Tibial artery (tissue), 4 donors: Measurements from ENCODE around the gene SLC3A2.
"Not testable (repeated sequence)": the region's sequence is repeated elsewhere in the genome, so short reads cannot be mapped to it uniquely, and the experiment has no call there.

ENCODE experiments used
- DNase-seq, 2 donors: peaks; one replicate each; pipeline ENCODE4 v3.0.0-alpha.2; 2019
- H3K27ac ChIP-seq, 2 donors: fragments of 200-600 bp; sonication (generic) in 1 of 2; 1 replicate in 1 of 2; 2 replicates in 1 of 2; pipeline ENCODE4 v1.5.1; 2018 to 2019; ENCODE audit warnings: mild to moderate bottlenecking in 1 of 2
- H3K27me3 ChIP-seq, 2 donors: fragments of 200-600 bp; sonication (generic) in 1 of 2; one replicate each; pipeline versions ENCODE4 v1.5.1 to v1.6.0; 2016 to 2019
- H3K36me3 ChIP-seq, 3 donors: fragments of 200-600 bp; sonication (generic) in 2 of 3; one replicate each; pipeline ENCODE4 v1.5.1; 2016 to 2019; ENCODE audit warnings: mild to moderate bottlenecking in 2 of 3
- H3K4me1 ChIP-seq, 4 donors: fragments of 200-600 bp; sonication (generic) in 2 of 4; 1 replicate in 3 of 4; 2 replicates in 1 of 4; pipeline ENCODE4 v1.5.1; 2016 to 2019
- H3K4me3 ChIP-seq, 2 donors: fragments of 200-600 bp; sonication (generic) in 1 of 2; 1 replicate in 1 of 2; 2 replicates in 1 of 2; pipeline ENCODE4 v1.5.1; 2018 to 2019; ENCODE audit warnings: mild to moderate bottlenecking in 2 of 2
- H3K9me3 ChIP-seq, 3 donors: fragments of 200-600 bp; sonication (generic) in 1 of 3; one replicate each; pipeline ENCODE4 v1.5.1; 2016 to 2019
- intact Hi-C: fragments of 100-400 bp; cut with DNase I; formaldehyde crosslinking; loops from one replicate; pipeline ENCODE4 v1.15.0; 2023; ENCODE audit warnings: low total_unique reads
- TF ChIP-seq, protein P1 (sequence below), 2 experiments: fragments of 200-600 bp in 1 of 2; fragments of 450-650 bp in 1 of 2; IDR thresholded peaks; one replicate each; pipeline ENCODE4 v1.5.1; 2017 to 2019; ENCODE audit warnings: antibody characterized with exemption in 2 of 2, mild to moderate bottlenecking in 1 of 2, moderate library complexity in 1 of 2

Gene SLC3A2

DNA sequence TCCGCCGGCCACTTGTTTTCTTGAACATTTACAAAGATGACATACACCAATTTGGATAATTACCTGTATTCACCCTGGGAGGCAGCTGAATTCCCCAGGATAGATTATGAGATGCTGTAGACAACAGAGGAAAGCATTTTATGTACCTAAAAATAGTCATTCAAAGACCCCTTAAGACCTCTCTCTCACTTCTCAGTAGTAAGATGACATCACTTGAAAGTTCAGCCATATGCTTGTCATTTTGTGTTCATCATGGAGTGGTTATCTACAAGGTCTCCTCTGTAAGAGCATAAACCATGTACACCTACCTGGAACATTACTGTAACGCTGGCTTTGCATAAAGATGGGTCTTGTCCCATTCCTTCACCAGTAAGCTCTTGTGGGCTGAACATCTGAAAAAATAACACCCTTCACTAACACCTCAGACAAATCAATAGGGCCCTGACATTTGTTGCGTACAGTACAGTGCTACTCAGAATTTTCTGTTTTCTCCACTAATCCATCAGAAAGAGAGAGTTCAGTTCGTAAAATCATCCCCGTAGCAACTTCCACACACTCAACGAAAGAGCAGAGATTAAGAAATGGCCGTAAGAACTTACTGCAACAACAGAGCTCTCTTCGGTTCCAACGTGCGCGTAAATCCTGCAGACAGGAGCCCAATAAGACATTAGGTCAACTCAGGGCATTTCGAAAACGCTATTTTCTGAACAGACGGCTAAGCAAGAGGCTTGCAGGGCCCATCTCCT lies 25.7 kb upstream of the SLC3A2 start:
- TF ChIP-seq, protein P1, sequence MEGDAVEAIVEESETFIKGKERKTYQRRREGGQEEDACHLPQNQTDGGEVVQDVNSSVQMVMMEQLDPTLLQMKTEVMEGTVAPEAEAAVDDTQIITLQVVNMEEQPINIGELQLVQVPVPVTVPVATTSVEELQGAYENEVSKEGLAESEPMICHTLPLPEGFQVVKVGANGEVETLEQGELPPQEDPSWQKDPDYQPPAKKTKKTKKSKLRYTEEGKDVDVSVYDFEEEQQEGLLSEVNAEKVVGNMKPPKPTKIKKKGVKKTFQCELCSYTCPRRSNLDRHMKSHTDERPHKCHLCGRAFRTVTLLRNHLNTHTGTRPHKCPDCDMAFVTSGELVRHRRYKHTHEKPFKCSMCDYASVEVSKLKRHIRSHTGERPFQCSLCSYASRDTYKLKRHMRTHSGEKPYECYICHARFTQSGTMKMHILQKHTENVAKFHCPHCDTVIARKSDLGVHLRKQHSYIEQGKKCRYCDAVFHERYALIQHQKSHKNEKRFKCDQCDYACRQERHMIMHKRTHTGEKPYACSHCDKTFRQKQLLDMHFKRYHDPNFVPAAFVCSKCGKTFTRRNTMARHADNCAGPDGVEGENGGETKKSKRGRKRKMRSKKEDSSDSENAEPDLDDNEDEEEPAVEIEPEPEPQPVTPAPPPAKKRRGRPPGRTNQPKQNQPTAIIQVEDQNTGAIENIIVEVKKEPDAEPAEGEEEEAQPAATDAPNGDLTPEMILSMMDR (IDR thresholded peaks at IDR 0.05): no peak
- no peaks in the 10 kb centered on the region for H3K27me3 ChIP-seq
- H3K9me3 ChIP-seq: no peaks in the 10 kb centered on the region
- no peak for DNase-seq
- intact Hi-C loops: loop anchor here (2.0 kb wide), 1 partner anchor 68 kb away; the partner anchor contains the start of gene TMEM179B
- peak overlapping the region; percentile 66 to 80 for H3K27ac ChIP-seq
- H3K4me1 ChIP-seq: peaks cover 0 to 24% (median 22%) of the 10 kb centered on the region in 4 donors
- peaks cover 32 to 34% (median 33%) of the 10 kb centered on the region in 3 donors for H3K36me3 ChIP-seq
- peak overlapping the region; percentile 68 to 75 for H3K4me3 ChIP-seq

DNA sequence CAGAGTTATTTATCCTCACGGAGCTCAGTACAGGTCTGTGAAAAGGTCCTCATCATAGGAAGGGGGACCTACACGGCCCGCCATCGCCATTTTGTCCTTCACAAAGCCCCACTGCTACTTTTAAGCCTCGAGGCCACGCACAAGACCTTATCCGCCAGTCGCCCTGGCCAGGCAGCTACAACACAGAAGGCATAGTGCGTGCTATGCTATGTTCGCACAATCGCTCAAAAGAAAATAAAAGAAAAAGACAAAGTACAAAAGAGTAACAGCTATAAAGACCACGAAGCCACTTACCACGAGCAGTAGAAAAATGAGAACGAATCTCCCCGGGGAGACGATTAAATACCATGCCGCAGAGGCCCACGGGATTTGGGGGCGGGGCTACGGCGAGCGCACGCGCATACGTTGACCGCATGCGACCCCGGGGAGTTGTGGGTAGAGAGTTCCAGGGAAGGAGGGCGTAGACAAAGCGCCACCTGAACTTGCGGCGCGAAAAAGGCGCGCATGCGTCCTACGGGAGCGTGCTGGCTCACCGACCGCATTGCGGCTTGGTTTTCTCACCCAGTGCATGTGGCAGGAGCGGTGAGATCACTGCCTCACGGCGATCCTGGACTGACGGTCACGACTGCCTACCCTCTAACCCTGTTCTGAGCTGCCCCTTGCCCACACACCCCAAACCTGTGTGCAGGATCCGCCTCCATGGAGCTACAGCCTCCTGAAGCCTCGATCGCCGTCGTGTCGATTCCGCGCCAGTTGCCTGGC lies 24.9 kb upstream of the SLC3A2 start:
- H3K4me1 ChIP-seq: peaks cover 0 to 24% (median 22%) of the 10 kb centered on the region in 4 donors
- peaks cover 32 to 34% (median 33%) of the 10 kb centered on the region in 3 donors for H3K36me3 ChIP-seq
- DNase-seq: peak; percentile 93 to 98
- H3K4me3 ChIP-seq: peak overlapping the region; percentile 68 to 75
- no peaks in the 10 kb centered on the region for H3K9me3 ChIP-seq
- peak overlapping the region; percentile 66 to 80 for H3K27ac ChIP-seq
- no peaks in the 10 kb centered on the region for H3K27me3 ChIP-seq
- TF ChIP-seq, protein P1 (IDR thresholded peaks at IDR 0.05): peak in 1 of 2 experiments; percentile 25
- intact Hi-C loops: loop anchor here (2.0 kb wide), 1 partner anchor 69 kb away; the partner anchor contains the start of gene TMEM179B

DNA sequence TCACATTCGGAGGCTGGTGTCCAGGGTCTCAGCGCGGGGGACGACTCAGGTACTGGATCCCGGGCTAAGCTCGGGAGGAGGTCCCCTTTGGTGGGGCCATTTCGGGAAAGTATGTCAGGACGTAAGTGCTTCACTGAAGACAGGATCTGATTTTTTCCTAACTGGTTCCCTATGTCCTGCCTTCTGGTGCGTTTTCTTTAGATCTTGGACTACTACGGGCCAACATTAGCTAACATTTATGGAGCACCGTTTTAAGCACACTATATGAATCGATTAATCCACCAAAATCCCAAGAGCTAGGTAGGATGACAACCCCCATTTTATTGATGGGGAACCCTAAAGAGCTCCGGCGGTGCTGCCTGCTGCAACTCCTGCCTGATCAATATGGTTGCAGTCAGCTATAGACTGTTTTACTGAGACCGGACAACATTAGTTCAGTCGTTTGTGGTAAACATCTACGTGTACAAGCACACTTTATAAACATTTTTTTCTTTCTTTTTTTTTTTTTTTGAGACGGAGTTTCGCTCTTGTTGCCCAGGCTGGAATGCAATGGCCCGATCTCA lies 24.3 kb upstream of the SLC3A2 start:
- TF ChIP-seq, protein P1 (IDR thresholded peaks at IDR 0.05): no peak
- H3K4me1 ChIP-seq: peaks cover 0 to 24% (median 22%) of the 10 kb centered on the region in 4 donors
- peak overlapping the region; percentile 45 to 80 for H3K27ac ChIP-seq
- no peaks in the 10 kb centered on the region for H3K9me3 ChIP-seq
- peaks cover 29 to 30% (median 30%) of the 10 kb centered on the region in 3 donors for H3K36me3 ChIP-seq
- H3K4me3 ChIP-seq: peak overlapping the region; percentile 68 to 75
- H3K27me3 ChIP-seq: no peaks in the 10 kb centered on the region
- intact Hi-C loops: no loop called here
- DNase-seq: no peak

DNA sequence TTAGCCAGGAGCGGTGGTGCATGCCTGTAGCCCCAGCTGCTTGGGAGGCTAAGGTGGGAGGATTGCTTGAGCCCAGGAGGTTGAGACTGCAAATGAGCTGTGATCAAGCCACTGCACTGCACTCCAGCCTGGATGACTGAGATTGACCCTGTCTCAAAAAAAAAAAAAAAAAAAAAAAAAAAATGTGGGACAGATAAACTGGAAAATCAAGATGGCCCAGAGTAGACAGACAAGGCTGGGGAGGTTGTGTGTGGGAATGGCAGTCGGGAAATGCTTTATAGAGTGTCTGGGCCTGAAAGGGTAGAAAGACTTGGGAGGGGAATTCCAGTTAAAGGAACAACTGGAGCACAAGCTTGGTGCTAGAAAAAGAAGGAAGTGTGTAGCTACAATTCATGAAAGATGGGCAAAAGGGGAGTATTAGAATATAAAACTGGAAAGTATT lies 23.1 kb upstream of the SLC3A2 start:
- intact Hi-C loops: no loop called here
- Histone ChIP-seq H3K36me3 (peaks cover 18 to 20% (median 18%) of the 10 kb centered on the region in 3 donors), H3K4me3 (no peak overlapping the region)

DNA sequence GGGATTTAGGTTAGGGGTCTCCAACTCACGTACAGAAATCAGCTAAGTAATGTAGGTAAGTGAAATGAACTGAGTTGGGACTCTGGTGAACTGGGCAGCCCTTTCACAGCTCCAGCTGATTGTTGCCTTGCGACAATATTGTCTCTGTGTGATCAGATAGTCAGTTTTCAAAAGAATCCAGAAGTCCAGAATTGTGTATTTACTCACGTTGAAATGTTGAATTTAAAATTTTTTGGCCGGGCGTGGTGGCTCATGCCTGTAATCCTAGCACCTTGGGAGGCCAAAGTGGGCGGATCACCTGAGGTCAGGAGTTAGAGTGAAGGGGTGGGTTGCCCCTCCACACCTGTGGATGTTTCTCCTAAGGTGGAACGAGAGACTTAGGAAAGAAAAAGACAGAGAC lies 22.5 kb upstream of the SLC3A2 start:
- Histone ChIP-seq H3K4me1 (peaks cover 0 to 24% (median 21%) of the 10 kb centered on the region in 4 donors), H3K9me3 (no peaks in the 10 kb centered on the region), H3K27me3 (no peaks in the 10 kb centered on the region), H3K36me3 (peaks cover 12 to 14% (median 12%) of the 10 kb centered on the region in 3 donors), H3K4me3 (no peak overlapping the region), H3K27ac (no peak overlapping the region)
- TF ChIP-seq, protein P1 (IDR thresholded peaks at IDR 0.05): no peak
- intact Hi-C loops: no loop called here
- DNase-seq: no peak

More for the DNA sequence above, 23.1 kb upstream of the SLC3A2 start:
- Histone ChIP-seq H3K9me3 (no peaks in the 10 kb centered on the region), H3K4me1 (peaks cover 0 to 24% (median 22%) of the 10 kb centered on the region in 4 donors), H3K27ac (no peak overlapping the region), H3K27me3 (no peaks in the 10 kb centered on the region)
- DNase-seq: no peak
- TF ChIP-seq, protein P1 (IDR thresholded peaks at IDR 0.05): no peak

DNA sequence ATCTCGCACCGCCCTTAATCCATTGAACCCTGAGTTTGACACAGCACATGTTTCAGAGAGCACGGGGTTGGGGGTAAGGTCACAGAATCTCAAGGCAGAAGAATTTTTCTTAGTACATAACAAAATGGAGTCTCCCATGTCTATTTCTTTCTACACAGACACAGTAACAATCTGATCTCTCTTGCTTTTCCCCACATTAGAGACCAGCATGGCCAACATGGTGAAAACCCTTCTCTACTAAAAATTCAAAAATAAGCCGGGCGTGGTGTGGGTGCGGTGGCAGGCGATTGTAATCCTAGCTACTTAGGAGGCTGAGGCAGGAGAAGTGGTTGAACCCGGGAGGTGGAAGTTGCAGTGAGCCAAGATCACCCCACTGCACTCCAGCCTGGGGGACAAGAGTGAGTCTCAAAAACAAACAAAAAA lies 21.4 kb upstream of the SLC3A2 start:
- peaks cover 0 to 15% (median 10%) of the 10 kb centered on the region in 4 donors for H3K4me1 ChIP-seq
- H3K9me3 ChIP-seq, H3K36me3 ChIP-seq, intact Hi-C loops, H3K27me3 ChIP-seq, H3K4me3 ChIP-seq, DNase-seq, H3K27ac ChIP-seq: not testable (repeated sequence)
